HPDE6-E6E7 (cell line): ENCODE measurements around the gene SYT8.

Experiments
- DNase-seq: peaks from one replicate; pipeline ENCODE4 v3.0.0; 2011; ENCODE audit warnings: missing footprints; ENCODE audit errors: extremely low spot score

Gene SYT8

DNA sequence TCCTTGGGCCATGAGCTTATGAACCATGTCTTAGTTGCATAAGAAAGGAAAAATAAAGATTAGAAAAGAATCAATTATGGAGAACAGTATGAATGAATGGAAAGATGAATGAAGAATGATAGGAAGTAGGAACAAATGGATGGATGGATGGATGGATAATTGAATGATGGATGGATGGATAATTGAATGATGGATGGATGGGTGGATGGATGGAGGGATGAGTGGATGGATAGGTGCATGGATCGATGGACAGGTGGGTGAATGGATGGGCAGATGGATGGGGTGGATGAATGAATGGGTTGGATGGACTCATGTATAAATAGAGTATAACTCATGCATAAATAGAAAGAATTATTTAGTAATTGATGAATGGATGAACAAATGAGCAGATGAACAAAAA lies 25.3 kb downstream of the SYT8 start:
- no peak for DNase-seq

DNA sequence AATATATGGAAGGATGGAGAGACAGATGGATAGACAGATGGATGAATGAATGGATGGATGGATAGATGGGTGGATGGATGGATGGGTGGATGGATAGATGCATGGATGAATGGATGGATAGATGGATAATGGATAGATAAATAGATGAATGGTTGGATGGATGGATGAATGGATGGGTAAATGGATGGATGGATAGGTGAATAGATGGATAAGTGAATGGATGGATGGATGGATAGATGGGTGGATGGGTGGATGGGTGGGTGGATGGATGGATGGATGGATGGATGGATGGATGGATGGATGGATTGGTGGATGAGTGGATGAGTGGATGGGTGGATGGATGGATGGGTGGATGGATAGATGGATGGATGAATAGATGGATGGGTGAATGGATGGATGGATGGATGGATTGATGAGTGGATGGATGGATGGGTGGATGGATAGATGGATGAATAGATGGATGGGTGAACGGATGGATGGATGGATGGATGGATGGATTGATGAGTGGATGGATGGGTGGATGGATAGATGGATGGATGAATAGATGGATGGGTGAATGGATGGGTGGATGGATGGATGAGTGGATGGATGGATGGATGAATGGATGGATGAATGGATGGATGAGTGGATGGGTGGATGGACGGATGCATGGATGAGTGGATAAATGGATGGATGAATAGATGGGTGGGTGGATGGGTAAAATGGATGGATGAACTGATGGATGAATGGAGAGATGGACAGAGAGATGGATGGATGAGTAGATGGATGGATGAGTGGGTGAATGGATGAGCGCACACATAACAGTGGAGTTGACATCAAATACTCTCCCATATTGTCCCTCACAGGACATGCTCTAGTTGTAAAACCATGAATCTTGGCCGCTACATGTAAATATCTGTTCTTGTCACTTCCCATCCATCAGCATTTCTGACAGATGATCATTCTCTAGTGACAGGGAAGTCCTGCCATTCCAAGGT lies 26.9 kb downstream of the SYT8 start:
- DNase-seq = no peak

DNA sequence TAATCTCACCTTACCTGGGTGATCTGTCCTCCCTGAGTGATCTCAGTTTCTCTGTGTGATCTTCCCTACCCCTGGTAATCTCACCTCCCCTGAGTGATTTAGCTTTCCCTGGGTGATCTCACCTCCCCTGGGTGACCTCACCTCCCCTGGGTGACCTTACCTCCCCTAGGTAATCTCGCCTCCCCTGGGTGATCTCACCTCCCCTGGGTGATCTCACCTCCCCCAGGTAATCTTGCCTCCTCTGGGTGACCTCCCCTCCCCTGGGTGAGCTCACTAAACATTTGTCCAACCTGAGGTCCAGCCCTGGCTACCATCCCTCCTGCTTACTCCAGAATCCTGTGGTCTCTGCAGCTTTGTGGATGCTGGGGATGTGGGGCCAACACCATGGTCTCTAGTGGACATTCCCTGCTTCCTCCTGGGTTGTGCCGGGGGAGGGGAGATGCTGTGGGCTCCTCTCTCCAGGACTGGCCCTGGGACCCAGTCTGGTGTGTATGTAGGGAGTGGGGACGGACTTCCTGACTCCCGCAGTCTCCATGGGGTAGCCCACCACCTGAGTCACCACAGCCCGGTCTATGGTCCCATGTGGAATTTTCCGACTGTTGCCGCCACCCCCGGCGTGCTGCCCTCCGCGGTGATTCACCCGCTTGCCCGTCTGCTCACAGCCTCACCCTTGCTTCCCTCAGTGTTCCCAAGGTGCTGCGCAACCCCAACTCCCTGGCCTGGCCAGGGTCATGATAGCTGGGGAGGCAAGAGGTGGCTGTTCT lies 28.0 kb downstream of the SYT8 start:
- peak; percentile 59 for DNase-seq

DNA sequence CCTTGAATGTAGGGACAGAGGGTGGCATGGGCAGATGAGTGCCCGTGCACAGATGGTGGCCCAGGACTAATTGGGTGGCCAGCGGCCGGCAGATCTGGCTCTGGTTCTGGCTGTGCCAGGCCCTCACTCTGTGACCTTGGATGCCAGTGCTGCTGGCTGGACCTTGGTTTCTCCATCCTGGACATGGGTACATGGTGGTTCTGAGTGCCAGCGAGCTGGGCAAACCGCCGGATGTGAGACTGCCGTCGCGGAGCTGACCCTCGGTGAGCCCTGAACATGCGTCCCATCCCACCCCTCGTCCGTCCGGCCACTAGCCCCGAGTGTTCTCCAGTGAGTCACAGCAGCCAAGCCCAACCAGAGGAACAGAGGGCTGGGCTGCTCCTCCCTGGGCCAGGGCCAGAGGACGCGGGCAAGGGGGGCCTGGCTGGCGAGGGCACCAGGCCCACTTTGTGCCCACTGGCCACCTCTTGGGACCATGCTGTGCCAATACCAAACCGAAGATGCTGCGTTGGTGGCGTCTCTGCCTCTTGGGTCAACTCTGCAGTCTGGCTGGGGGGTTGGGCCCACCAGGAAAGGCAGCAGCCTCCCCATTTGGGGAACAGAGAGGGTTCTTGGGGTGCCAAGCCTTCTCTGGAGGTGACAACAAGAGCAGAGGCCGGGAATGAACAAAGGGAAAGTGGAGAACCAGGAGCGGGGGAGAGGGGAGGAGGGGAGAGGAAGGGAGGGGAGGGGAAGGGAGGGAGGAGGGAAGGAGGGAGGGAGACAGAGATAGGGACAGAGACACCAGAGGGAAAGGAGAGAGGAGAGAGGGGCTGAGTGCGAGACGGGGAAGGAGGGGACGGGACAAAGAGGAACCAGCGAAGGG lies 28.8 kb downstream of the SYT8 start:
- DNase-seq = peak; percentile 73

DNA sequence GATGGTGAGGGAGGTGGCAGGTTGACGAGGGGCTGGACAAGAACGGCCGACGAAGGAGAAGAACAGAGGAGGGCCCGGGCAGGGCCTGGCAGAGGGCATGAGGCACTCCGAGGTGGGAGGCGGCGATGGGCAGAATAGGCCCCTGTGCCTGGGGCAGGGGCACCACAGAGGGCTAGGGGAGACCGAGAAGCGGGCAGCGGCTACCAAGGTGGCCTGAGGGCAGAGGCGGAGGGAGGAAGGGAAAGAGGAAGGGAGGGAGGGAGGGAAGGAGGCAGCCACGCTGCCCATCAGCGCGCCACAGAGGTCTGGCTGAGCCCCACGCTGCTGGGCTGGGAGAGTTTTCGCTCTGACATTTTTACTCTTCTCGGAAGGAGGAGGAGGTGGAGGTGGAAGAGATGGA lies 29.4 kb downstream of the SYT8 start:
- no peak for DNase-seq

DNA sequence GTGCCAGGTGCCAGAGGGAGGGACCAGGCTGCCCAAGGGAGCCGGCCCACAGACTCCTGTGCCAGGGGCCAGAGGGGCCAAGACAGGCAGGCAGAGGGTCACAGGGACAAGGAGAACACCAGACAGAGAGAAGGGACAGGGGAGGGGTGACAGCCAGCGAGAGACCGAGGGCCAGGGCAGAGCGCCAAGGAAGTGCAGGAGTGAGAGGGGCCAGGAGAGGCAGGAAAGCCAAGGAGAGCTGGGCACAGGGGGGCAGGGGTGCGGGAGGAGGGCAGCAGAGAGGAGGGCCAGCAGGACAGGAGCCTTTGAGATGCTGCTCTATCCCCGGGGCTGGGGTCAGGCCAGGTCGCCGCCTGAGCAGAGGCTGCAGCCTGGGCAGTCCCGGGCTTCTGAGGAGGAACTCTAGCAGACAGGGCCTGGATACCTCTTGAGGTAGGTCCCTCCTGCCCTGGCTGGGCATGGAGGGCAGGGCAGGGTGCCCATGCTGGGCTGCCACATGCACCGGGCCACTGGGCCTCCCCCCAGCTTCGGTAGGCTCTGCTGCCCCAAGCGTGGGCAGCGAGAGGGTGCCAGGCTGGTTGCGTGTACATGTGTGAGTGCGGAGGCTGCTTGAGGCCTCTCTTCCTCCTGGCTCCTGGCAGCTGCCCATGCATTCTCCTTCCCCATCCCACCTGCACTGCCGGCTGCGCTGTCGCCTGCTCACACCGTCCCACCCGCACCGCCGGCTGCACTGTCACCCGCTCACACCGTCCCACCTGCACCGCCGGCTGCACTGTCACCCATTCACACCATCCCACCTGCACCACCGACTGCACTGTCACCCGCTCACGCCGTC lies 30.3 kb downstream of the SYT8 start:
- no peak for DNase-seq

DNA sequence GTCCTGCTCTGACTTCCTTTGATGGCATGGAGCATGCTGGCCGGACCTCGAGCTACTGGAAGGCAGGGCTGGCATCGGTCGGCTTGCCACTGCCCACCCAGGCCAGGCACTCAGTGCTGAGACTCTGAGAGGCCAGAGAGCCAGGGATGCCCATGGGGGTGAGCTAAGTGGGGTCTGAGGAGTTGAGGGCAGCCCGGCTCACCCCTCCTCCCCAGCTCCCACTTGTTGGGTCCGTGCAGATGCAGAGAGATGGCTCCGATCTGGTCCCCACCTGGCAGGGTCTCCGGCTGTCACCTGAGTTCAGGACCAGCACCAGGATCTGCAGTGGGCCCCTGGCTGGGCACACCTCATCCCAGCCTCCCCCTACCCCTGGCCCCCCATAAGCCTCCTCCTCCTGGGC lies 31.4 kb downstream of the SYT8 start:
- DNase-seq = no peak

DNA sequence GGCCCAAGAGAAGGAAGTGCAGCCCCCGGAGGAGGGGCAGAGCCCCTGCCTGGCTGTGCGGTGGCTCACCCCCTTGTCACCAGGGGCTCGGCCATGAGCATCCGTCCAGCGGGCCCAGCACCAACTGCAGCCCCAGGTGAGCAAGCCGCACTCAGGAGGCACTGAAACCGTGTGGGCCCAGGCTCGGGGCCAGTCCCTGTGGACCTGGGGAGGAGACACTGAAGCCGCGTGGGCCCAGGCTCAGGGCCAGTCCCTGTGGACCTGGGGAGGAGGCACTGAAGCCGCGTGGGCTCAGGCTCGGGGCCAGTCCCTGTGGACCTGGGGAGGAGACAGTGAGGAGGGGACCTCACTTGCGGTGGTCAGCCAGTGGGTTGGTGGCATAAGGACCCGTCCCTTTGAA lies 32.0 kb downstream of the SYT8 start:
- no peak for DNase-seq

DNA sequence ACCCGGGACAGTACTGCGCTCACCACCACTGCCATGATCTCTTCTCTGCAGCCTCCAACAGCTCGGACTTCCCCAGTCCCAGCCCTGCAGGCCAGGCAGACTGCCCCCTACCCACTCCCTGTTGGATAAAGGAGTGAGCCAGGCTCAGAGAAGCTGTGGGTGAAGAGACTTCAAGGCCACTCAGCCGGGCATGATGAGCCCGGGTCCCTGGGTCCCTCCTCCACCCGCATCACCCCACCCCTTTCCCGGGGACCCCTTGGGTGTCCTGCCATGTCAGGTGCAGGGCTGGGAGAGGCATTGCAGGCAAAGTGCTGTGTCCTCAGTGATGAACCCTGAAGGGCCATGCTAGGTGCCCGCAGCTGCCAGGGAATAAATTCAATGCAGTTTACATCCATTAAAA lies 32.6 kb downstream of the SYT8 start:
- no peak for DNase-seq

DNA sequence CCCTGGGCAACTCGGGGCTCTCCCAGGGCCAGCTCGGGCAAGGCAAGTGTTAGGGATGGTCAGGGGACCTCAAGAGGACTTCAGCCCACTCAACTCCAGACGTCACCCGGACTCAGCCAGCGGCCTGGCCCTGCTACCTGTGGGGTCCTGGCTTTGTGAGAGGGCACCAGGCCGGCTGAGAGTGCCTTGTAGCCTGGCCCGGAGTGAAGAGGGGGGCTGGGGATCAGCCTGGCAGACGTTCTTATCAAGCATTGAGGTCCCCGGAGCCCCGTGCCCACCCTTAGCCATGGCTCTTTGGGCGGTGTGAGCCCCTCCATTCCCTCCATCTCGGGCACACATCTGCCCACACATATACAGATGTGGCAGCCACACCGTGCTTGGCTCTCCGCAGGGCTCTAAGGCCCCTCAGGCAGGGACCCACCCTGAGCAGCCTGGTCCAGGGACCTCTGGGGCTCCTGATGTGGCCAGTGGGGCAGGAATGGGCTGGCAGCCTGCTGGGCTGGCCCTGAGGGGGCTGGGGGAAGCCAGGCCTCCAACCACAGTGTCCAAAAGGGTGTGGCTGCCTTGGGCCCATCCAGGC lies 33.4 kb downstream of the SYT8 start:
- DNase-seq = no peak

DNA sequence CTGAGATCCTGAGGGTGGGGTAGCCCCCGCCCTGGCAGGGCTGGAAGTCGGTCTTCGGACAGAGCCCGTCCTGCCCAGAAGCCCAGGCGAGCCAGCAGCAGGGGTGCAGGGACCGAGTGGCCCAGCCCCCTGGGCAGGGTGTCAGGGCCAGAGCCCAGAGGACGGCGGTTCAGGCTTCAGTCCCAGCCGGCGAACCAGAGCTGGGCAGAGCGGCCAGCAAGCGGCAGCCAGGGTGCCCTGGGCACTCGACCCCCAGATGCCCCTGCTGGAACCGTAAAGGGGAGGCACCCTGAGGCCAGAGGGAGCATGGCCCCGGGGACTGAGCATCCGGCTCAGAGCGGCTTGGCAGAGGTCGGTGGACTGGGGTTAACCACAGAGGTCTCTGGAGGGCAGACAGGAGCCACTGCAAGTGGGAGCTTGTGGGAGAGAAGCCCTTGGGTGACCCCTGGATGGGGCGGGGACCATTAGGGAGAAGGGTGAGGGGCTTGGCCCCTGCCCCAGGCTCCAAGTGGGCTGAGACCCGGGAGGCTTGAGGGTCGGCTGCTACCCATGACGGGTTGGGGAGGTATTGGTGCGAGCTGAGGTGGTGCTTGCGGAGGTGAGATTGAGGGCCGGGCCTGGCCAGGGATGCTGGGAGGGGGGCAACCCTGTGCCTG lies 34.0 kb downstream of the SYT8 start:
- DNase-seq = no peak

DNA sequence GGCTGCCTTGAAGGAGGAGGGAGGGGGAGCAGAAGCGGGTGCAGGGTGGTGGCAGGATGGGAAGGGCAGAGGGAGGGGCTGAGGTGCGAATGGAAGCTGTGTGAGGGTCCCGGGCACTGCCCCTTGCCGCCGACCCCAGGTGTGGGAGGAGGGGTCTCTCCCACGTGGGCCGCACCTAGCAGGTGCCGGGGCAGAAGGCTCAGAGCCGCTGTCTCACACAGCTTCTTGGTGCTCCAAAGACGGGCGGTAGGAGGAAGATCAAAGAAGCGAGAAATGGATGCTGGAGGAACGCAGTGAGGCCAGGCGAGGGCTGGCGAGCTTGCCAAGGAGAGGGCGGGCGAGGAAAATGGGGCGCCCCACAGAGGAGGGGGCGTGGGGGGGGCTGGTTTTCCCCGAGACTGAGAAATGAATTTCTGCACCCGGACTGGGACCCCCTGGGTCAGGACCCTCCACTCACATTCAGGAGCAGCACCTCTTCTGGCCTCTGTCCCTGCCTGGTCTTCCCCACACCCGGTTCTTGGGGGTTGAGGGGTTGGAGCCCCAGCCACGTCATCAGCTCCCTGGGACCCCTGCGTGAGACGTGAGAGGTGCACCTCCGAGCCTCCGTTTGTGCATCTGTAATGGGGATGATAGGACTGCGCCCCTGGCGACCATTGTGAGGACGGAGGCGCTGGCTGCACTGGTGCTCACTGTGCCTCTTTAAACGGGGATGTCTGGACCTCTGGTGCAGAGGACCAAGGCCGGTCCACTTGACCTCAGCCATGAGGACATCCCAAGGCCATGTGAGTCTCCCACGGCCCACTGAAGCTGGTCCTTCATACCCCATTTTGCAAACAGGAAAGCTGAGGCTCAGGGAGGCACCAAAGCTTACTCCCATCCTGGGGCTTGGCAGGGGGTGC lies 34.9 kb downstream of the SYT8 start:
- DNase-seq = no peak

DNA sequence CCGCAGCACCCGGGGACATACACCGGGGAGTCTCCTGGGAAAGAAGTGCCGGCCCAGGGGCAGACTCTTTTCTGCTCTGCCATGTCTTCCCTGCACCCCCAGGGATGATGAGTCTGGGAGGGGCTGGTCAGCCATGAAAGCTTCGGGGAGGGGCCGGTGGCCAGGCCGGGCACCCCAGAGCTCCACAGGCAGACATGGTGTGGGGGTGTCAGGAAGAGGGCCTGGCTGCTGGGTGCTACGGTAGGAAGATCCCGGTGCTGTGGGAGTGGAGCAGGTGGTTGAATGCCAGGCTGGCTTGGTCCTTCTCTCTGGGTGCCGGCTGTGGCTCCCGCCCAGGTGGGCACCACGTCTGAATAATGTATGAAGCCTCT lies 35.5 kb downstream of the SYT8 start:
- DNase-seq = no peak

DNA sequence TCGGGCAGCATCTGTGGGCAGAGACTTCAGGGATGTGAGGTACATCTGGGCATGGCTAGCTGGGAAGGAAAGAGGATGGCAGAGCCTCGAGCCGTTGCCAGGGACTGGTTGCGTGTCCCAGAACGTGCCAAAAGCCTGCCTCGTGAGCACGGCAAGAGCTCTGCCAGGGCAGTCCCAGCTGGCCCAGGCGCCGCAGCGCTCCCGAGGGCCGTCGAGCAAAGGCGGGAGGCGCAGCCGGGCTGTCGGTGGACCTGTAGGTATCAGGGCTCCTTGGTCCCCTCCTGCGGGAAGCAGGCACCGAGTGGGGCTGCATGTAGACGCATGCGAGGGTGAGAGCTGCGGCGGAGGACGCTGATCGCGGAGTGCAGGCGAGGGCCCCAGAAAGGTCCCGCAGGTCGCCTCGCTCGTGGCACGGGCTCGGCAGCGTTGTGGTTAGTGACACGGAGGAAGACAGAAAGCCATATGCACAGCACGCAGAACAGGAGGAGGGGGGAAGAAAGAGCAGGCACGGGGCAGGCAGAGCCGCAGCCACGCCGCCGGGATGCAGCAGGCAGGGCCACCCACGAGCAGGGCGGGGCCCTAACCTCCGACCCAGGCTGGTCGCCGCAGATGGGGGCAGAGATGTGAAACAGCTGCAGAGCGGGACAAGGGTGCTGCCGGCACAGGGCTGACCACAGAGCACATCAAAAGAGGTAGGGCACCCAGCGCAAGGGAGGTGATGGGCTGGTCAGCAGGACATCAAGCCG lies 36.1 kb downstream of the SYT8 start:
- DNase-seq = no peak

DNA sequence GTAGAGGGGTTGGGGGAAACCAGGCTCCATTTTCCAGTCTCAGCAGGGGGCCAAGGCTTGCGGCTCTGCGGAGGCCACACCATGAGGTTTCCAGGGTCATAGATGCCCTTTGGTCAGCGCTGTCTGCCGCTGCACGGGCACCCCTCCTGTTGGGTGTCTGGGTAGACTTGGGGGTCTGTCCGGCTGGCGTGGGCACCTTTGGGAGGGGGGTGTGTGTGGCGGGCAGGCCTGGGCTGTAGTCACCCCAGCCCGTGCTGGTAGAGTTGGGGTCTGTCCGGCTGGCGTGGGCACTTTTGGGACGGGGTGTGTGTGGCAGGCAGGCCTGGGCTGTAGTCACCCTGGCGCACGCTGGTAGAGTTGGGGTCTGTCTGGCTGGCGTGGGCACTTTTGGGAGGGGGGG lies 36.7 kb downstream of the SYT8 start:
- DNase-seq = no peak

DNA sequence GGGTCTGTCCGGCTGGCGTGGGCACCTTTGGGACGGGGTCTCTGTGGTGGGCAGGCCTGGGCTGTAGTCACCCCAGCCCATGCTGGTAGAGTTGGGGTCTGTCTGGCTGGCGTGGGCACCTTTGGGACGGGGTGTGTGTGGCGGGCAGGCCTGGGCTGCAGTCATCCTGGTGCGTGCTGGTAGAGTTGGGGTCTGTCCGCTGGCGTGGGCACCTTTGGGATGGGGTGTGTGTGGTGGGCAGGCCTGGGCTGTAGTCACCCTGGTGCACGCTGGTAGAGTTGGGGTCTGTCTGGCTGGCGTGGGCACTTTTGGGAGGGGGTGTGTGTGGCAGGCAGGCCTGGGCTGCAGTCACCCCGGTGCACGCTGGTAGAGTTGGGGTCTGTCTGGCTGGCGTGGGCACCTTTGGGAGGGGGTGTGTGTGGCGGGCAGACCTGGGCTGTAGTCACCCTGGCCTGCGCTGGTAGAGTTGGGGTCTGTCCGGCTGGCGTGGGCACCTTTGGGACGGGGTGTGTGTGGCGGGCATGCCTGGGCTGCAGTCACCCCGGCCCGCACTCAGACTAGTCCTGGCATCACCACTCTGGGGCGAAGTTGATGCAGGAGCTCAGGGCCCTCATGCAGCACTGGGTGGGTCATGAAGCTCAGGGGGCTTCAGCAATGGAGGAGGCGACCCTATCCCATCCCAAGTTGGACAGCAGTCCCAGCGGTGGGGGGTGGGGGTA lies 37.6 kb downstream of the SYT8 start:
- DNase-seq = no peak

DNA sequence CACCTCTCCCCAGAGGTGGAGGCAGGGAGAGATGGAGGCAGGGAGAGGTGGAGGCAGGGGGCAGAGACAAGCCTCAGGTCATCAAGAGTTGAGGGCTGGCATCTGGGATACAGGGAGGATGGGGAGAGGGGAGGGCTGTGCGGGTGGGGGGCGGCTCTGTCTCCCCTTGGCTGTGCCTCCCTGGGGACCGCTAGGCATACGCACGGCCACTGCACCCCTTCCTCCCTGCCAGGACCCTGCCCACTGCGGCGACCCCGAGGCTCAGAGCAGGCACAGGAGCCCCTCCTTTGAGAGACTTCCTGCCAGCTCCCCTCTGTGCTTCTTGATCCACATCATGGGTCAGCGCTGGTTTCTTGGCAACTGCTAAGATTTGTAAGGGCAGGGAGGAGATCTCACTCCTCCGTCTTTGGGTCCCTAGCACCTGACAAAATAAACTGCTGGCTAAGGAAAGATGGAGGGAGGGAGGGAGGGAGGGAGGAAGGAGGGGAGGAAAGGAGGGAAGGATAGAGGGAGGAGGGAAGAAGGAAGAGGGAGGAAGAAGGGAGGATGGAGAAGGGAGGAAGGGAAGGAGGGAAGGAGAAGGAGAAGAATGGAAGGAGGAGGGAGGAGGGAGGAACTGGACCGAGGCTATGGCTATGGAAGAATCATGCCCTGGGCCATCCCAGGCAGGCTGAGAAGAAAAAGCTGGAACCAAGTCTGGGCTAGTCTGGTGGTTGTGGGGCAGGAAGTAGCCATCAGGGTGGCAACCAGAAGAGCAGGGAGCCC lies 38.4 kb downstream of the SYT8 start:
- peak; percentile 71 for DNase-seq
